ENCODE results near the gene TEK.

The TEK gene

DNA sequence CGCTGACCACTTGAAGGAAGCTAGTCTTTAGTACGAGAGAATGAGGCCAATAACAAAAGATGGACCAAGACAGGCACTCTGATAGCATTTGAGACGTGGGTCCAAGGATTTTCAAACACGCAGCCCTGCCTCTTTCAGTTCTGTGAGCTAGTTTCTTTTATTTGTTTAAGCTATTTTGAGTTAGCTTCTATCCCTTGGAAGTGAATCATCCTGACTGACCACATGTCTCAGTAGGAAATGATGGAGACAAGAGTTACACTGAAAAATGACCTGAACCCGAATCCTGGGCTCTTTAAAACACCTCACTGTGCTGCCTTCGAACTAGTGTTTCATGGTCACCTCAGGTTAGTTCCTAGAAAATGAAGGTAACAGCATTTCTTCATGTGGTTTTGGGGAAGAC, 9.9 kb downstream of the TEK start:
- Histone ChIP-seq H3K9ac (ENCODE audit: low read depth, low read length, poor library complexity, severe bottlenecking) (no peak overlapping the region), H3K4me2 (ENCODE audit: low read depth, low read length, poor library complexity, severe bottlenecking) (no peak overlapping the region), H3K9me2 (replicated peaks; ENCODE audit: low read depth, low read length) (no peaks in the 10 kb centered on the region), H3K9me3 (ENCODE audit: insufficient read depth, low read depth, low read length) (no peaks in the 10 kb centered on the region; the same call in 1 of the 2 replicates), H3F3A (ENCODE audit: low read depth) (no peaks in the 10 kb centered on the region), H3K4me1 (ENCODE audit: insufficient read depth, low read length, poor library complexity, severe bottlenecking) (no peaks in the 10 kb centered on the region), H3K27me3 (ENCODE audit: insufficient read depth, low read length, poor library complexity, severe bottlenecking) (no peaks in the 10 kb centered on the region), H3K4me3 (ENCODE audit: low read length, poor library complexity, severe bottlenecking) (no peak overlapping the region), H4K20me1 (ENCODE audit: insufficient read depth, low read length, poor library complexity, severe bottlenecking) (no peaks in the 10 kb centered on the region), H3K36me3 (ENCODE audit: insufficient read depth, low read length) (no peaks in the 10 kb centered on the region), H3K79me2 (ENCODE audit: insufficient read depth, low read length) (no peaks in the 10 kb centered on the region), H2AFZ (ENCODE audit: low read length) (no peak overlapping the region)
- no peak for TF ChIP-seq CTCF (conservative IDR thresholded peaks at IDR 0.05; ENCODE audit: low read length)
- no peak for TF ChIP-seq EZH2phosphoT487 (IDR thresholded peaks at IDR 0.05; ENCODE audit: borderline replicate concordance)

- Histone ChIP-seq H3K27me3 (ENCODE audit: insufficient read depth, low read length, poor library complexity, severe bottlenecking) (no peaks in the 10 kb centered on the region), H3F3A (ENCODE audit: low read depth) (no peaks in the 10 kb centered on the region), H3K9me2 (replicated peaks; ENCODE audit: low read depth, low read length) (no peaks in the 10 kb centered on the region), H3K79me2 (ENCODE audit: insufficient read depth, low read length) (no peaks in the 10 kb centered on the region), H3K36me3 (ENCODE audit: insufficient read depth, low read length) (no peaks in the 10 kb centered on the region), H3K4me3 (ENCODE audit: low read length, poor library complexity, severe bottlenecking) (no peak overlapping the region), H3K9ac (ENCODE audit: low read depth, low read length, poor library complexity, severe bottlenecking) (no peak overlapping the region), H3K9me3 (ENCODE audit: insufficient read depth, low read depth, low read length) (no peaks in the 10 kb centered on the region; the same call in 1 of the 2 replicates), H3K4me2 (ENCODE audit: low read depth, low read length, poor library complexity, severe bottlenecking) (no peak overlapping the region), H2AFZ (ENCODE audit: low read length) (no peak overlapping the region), H3K4me1 (ENCODE audit: insufficient read depth, low read length, poor library complexity, severe bottlenecking) (no peaks in the 10 kb centered on the region), H4K20me1 (ENCODE audit: insufficient read depth, low read length, poor library complexity, severe bottlenecking) (no peaks in the 10 kb centered on the region)
- TF ChIP-seq CTCF (conservative IDR thresholded peaks at IDR 0.05; ENCODE audit: low read length) (no peak), EZH2phosphoT487 (IDR thresholded peaks at IDR 0.05; ENCODE audit: borderline replicate concordance) (no peak)
Observed at GRCh38 chr9:27124151-27124550, 15.1 kb downstream of the TEK start.

- Histone ChIP-seq H2AFZ (ENCODE audit: low read length) (no peak overlapping the region), H3K36me3 (ENCODE audit: insufficient read depth, low read length) (no peaks in the 10 kb centered on the region), H3F3A (ENCODE audit: low read depth) (no peaks in the 10 kb centered on the region), H3K27me3 (ENCODE audit: insufficient read depth, low read length, poor library complexity, severe bottlenecking) (no peaks in the 10 kb centered on the region), H3K9ac (ENCODE audit: low read depth, low read length, poor library complexity, severe bottlenecking) (no peak overlapping the region), H3K79me2 (ENCODE audit: insufficient read depth, low read length) (no peaks in the 10 kb centered on the region), H4K20me1 (ENCODE audit: insufficient read depth, low read length, poor library complexity, severe bottlenecking) (no peaks in the 10 kb centered on the region), H3K4me1 (ENCODE audit: insufficient read depth, low read length, poor library complexity, severe bottlenecking) (no peaks in the 10 kb centered on the region), H3K9me3 (ENCODE audit: insufficient read depth, low read depth, low read length) (no peaks in the 10 kb centered on the region; the same call in 1 of the 2 replicates), H3K4me3 (ENCODE audit: low read length, poor library complexity, severe bottlenecking) (no peak overlapping the region), H3K9me2 (replicated peaks; ENCODE audit: low read depth, low read length) (no peaks in the 10 kb centered on the region), H3K4me2 (ENCODE audit: low read depth, low read length, poor library complexity, severe bottlenecking) (no peak overlapping the region)
- TF ChIP-seq EZH2phosphoT487 (IDR thresholded peaks at IDR 0.05; ENCODE audit: borderline replicate concordance): no peak
- TF ChIP-seq CTCF (conservative IDR thresholded peaks at IDR 0.05; ENCODE audit: low read length): no peak
Observed at GRCh38 chr9:27125030-27125429, 16.0 kb downstream of the TEK start.

Data from Loucy (cell line).